ENCODE data around the gene DUOXA1.

DNA sequence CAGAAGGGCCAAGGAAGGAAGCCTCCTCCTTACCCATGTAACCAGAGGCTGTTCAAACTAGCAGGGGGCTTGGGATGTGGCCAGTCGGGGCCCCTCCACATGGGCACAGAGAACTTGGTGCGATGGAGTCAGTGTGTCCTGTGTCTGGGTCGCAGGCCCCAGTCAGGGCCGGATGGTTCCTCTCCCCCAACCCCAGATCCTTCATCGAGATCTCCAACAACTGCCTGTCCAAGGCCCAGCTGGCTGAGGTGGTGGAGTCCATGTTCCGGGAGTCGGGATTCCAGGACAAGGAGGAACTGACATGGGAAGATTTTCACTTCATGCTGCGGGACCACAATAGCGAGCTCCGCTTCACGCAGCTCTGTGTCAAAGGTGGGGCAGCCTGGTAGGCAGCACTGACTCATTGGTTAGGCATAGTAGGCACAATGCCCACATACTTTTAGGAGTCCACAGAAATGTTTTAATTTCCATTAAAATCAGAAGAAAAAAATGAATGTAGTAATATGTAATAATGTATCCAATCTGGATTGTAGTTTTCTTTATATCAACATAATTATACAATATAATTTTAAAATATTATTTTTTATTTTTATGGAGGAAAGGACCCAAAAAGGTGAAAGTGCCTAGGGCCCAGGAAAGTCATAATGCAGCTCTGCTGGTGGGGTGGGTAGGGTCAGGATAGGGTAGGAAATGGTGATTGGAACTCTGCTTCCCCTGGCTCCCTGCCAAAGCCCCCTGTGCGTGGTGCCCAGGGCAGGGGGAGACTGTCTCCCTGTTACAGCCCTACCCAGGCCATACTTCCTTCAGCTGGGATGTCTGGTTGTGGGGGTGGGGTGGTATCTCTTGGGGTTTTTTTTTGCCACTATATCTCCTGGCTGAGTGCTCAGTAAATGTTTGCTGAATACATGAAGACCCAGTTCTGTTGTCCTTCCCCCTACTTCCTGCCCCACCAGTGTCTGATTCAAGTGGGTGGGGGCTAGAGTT is 18.7 kb upstream of the DUOXA1 start:
- no peak for TF ChIP-seq EZH2 (IDR thresholded peaks at IDR 0.05; ENCODE audit: borderline replicate concordance, insufficient read depth, low read depth, low read length, poor library complexity, severe bottlenecking)
- TF ChIP-seq, protein P1, sequence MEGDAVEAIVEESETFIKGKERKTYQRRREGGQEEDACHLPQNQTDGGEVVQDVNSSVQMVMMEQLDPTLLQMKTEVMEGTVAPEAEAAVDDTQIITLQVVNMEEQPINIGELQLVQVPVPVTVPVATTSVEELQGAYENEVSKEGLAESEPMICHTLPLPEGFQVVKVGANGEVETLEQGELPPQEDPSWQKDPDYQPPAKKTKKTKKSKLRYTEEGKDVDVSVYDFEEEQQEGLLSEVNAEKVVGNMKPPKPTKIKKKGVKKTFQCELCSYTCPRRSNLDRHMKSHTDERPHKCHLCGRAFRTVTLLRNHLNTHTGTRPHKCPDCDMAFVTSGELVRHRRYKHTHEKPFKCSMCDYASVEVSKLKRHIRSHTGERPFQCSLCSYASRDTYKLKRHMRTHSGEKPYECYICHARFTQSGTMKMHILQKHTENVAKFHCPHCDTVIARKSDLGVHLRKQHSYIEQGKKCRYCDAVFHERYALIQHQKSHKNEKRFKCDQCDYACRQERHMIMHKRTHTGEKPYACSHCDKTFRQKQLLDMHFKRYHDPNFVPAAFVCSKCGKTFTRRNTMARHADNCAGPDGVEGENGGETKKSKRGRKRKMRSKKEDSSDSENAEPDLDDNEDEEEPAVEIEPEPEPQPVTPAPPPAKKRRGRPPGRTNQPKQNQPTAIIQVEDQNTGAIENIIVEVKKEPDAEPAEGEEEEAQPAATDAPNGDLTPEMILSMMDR (IDR thresholded peaks at IDR 0.05), result no peak
